H1 (cell line): Measurements from ENCODE around the gene F5.

Experiments
- BCL11A ChIP-seq, 2 experiments: IDR thresholded peaks; one replicate each; pipeline ENCODE4 v1.6.1; 2011; ENCODE audit warnings: low read depth in 2 of 2, low read length in 2 of 2, mild to moderate bottlenecking in 2 of 2
- CEBPB ChIP-seq: IDR thresholded peaks from 2 replicates; pipeline ENCODE4 v1.6.1; 2012; ENCODE audit warnings: low read depth, low read length
- CREB1 ChIP-seq: IDR thresholded peaks from 2 replicates; pipeline ENCODE4 v1.6.1; 2012; ENCODE audit warnings: inconsistent platforms
- CTCF ChIP-seq, 3 experiments: IDR thresholded peaks; 1 replicate in 2 of 3; 2 replicates in 1 of 3; pipeline versions ENCODE4 v1.5.1 to v1.6.1; 2011; ENCODE audit warnings: low read length in 3 of 3, mild to moderate bottlenecking in 3 of 3, inconsistent platforms in 2 of 3, low read depth in 1 of 3, moderate library complexity in 1 of 3; ENCODE audit not compliant: insufficient read depth in 1 of 3; ENCODE audit errors: control extremely low read depth in 1 of 3
- EGR1 ChIP-seq: IDR thresholded peaks from 2 replicates; pipeline ENCODE4 v1.6.1; 2011; ENCODE audit warnings: low read depth, low read length, borderline replicate concordance
- EP300 ChIP-seq, 2 experiments: IDR thresholded peaks; 1 replicate in 1 of 2; 2 replicates in 1 of 2; pipeline ENCODE4 v1.6.1; 2011 to 2012; ENCODE audit warnings: low read depth in 2 of 2, low read length in 2 of 2, mild to moderate bottlenecking in 2 of 2, borderline replicate concordance in 1 of 2, inconsistent platforms in 1 of 2, moderate library complexity in 1 of 2
- NANOG ChIP-seq: IDR thresholded peaks from 2 replicates; pipeline ENCODE4 v1.6.1; 2011; ENCODE audit warnings: low read length, low read depth, mild to moderate bottlenecking, inconsistent platforms; ENCODE audit not compliant: insufficient read depth, poor library complexity, severe bottlenecking
- POLR2A ChIP-seq, 2 experiments: IDR thresholded peaks; 1 replicate in 1 of 2; 2 replicates in 1 of 2; pipeline ENCODE4 v1.6.1; 2011; ENCODE audit warnings: low read depth in 2 of 2, low read length in 2 of 2, mild to moderate bottlenecking in 2 of 2; ENCODE audit errors: control extremely low read depth in 1 of 2
- TAF1 ChIP-seq: IDR thresholded peaks from 2 replicates; pipeline ENCODE4 v1.6.1; 2011; ENCODE audit warnings: mild to moderate bottlenecking, low read depth, low read length

GRCh38 chr1:169466259-169467230, 119.7 kb downstream of the F5 start:
- TF ChIP-seq EP300 (IDR thresholded peaks at IDR 0.05; ENCODE audit: borderline replicate concordance in 1 of 2, low read depth in 2 of 2, low read length in 2 of 2) = no peak
- no peak for TF ChIP-seq CREB1
- TF ChIP-seq CTCF (IDR thresholded peaks at IDR 0.05; ENCODE audit: control extremely low read depth in 1 of 3, insufficient read depth in 1 of 3, low read depth in 1 of 3, low read length in 3 of 3) = peak in 2 of 3 experiments; percentile 14 to 34; a peak in 2 of 4 replicates
- TF ChIP-seq CEBPB = no peak
- TF ChIP-seq NANOG = no peak
- TF ChIP-seq POLR2A (IDR thresholded peaks at IDR 0.05; ENCODE audit: control extremely low read depth in 1 of 2, low read depth in 2 of 2, low read length in 2 of 2) = no peak
- TF ChIP-seq BCL11A (IDR thresholded peaks at IDR 0.05; ENCODE audit: low read depth in 2 of 2, low read length in 2 of 2) = no peak
- no peak for TF ChIP-seq EGR1
- no peak for TF ChIP-seq TAF1
